H9 (cell line): Measurements from ENCODE around the gene PLA2G5. TPM values are rescaled to one million over a fixed set of nuclear protein-coding genes. Genes with fewer than 3 reads are reported as not detected.

ENCODE experiments used
- DNase-seq: peaks from one replicate; pipeline ENCODE4 v3.0.0-alpha.2; 2017
- H2AFZ ChIP-seq: one replicate; pipeline ENCODE4 v1.6.1; 2013; ENCODE audit warnings: mild to moderate bottlenecking, low read length, control low read depth, moderate library complexity
- H2AK5ac ChIP-seq: 2 replicates; pipeline ENCODE4 v1.6.1; 2013; ENCODE audit warnings: low read length, control low read depth, mixed read lengths; ENCODE audit not compliant: insufficient read length
- H2BK120ac ChIP-seq: one replicate; pipeline ENCODE4 v1.6.1; 2013; ENCODE audit warnings: low read depth, mild to moderate bottlenecking, low read length, control low read depth, inconsistent platforms; ENCODE audit not compliant: poor library complexity, severe bottlenecking
- H2BK12ac ChIP-seq: 2 replicates; pipeline ENCODE4 v1.6.1; 2013; ENCODE audit warnings: low read length, control low read depth, mixed read lengths, low read depth; ENCODE audit not compliant: insufficient read length
- H2BK15ac ChIP-seq: 2 replicates; pipeline ENCODE4 v1.6.1; 2013; ENCODE audit warnings: low read depth, low read length, control low read depth
- H2BK20ac ChIP-seq: one replicate; pipeline ENCODE4 v1.6.1; 2013; ENCODE audit warnings: low read depth, mild to moderate bottlenecking, low read length, control low read depth, inconsistent platforms; ENCODE audit not compliant: poor library complexity, severe bottlenecking
- H2BK5ac ChIP-seq: 2 replicates; pipeline ENCODE4 v1.6.1; 2013; ENCODE audit warnings: low read length, control low read depth, mixed read lengths; ENCODE audit not compliant: insufficient read length
- H3K14ac ChIP-seq: 2 replicates; pipeline ENCODE4 v1.6.1; 2013; ENCODE audit warnings: low read length, control low read depth; ENCODE audit not compliant: insufficient read depth
- H3K18ac ChIP-seq: 2 replicates; pipeline ENCODE4 v1.6.1; 2013; ENCODE audit warnings: low read depth, mild to moderate bottlenecking, mixed read lengths, low read length, control low read depth; ENCODE audit not compliant: insufficient read length
- H3K23ac ChIP-seq: 2 replicates; pipeline ENCODE4 v1.6.1; 2013; ENCODE audit warnings: low read length, control low read depth, mixed read lengths, low read depth; ENCODE audit not compliant: insufficient read length
- H3K23me2 ChIP-seq: 2 replicates; pipeline ENCODE4 v1.6.1; 2013; ENCODE audit warnings: low read depth, mild to moderate bottlenecking, mixed read lengths, low read length, control low read depth; ENCODE audit not compliant: insufficient read length, poor library complexity, severe bottlenecking
- H3K27ac ChIP-seq: 2 replicates; pipeline ENCODE4 v1.5.1; 2013; ENCODE audit warnings: low read length, control low read depth, mixed read lengths, low read depth; ENCODE audit not compliant: insufficient read length
- H3K27me3 ChIP-seq: 2 replicates; pipeline ENCODE4 v1.6.1; 2013; ENCODE audit warnings: low read length, control low read depth, inconsistent platforms; ENCODE audit not compliant: insufficient read depth
- H3K4ac ChIP-seq: 2 replicates; pipeline ENCODE4 v1.6.1; 2013; ENCODE audit warnings: low read depth, mild to moderate bottlenecking, control low read depth, inconsistent platforms, low read length, moderate library complexity
- H3K4me1 ChIP-seq: 2 replicates; pipeline ENCODE4 v1.6.1; 2013; ENCODE audit warnings: low read length, control low read depth, inconsistent platforms; ENCODE audit not compliant: insufficient read depth
- H3K4me2 ChIP-seq: 2 replicates; pipeline ENCODE4 v1.6.1; 2013; ENCODE audit warnings: low read length, control low read depth, mixed read lengths; ENCODE audit not compliant: insufficient read length, insufficient read depth
- H3K56ac ChIP-seq: 2 replicates; pipeline ENCODE4 v1.6.1; 2013; ENCODE audit warnings: low read depth, mild to moderate bottlenecking, mixed read lengths, low read length, control low read depth; ENCODE audit not compliant: insufficient read length
- H3K79me1 ChIP-seq: 2 replicates; pipeline ENCODE4 v1.6.1; 2013; ENCODE audit warnings: low read depth, mild to moderate bottlenecking, moderate library complexity, low read length, control low read depth, inconsistent platforms; ENCODE audit not compliant: insufficient read depth, poor library complexity, severe bottlenecking
- H3K79me2 ChIP-seq: 2 replicates; pipeline ENCODE4 v1.6.1; 2013; ENCODE audit warnings: low read length, control low read depth, inconsistent platforms; ENCODE audit not compliant: insufficient read depth
- H3K9ac ChIP-seq: 2 replicates; pipeline ENCODE4 v1.6.1; 2013; ENCODE audit warnings: low read length, control low read depth, mixed read lengths; ENCODE audit not compliant: insufficient read length; ENCODE audit errors: extremely low read depth
- H3K9me3 ChIP-seq: one replicate; pipeline ENCODE4 v1.6.1; 2013; ENCODE audit warnings: low read depth, low read length, inconsistent platforms; ENCODE audit not compliant: control insufficient read depth
- H3T11ph ChIP-seq: one replicate; pipeline ENCODE4 v1.6.1; 2013; ENCODE audit warnings: mild to moderate bottlenecking, low read length, control low read depth, inconsistent platforms
- H4K20me1 ChIP-seq: one replicate; pipeline ENCODE4 v1.6.1; 2013; ENCODE audit not compliant: control insufficient read depth, insufficient read length, insufficient read depth
- H4K5ac ChIP-seq: 2 replicates; pipeline ENCODE4 v1.6.1; 2013; ENCODE audit warnings: low read depth, mild to moderate bottlenecking, mixed read lengths, low read length, control low read depth; ENCODE audit not compliant: insufficient read length
- H4K8ac ChIP-seq: replicated peaks from 2 replicates; pipeline ENCODE4 v1.6.1; 2013; ENCODE audit warnings: low read length, control low read depth, mixed read lengths, low read depth; ENCODE audit not compliant: insufficient read length
- H4K91ac ChIP-seq: 2 replicates; pipeline ENCODE4 v1.6.1; 2013; ENCODE audit warnings: low read depth, mild to moderate bottlenecking, moderate library complexity, mixed read lengths, low read length, control low read depth; ENCODE audit not compliant: insufficient read length
- H3K27ac Mint-ChIP-seq, 3 experiments: 2 replicates in 2 of 3; 3 replicates in 1 of 3; pipeline ENCODE4 v1.8.0; 2020 to 2021; ENCODE audit warnings: mixed read lengths in 3 of 3, mild to moderate bottlenecking in 1 of 3, moderate library complexity in 1 of 3
- H3K27me3 Mint-ChIP-seq: 2 replicates; pipeline ENCODE4 v1.8.0; 2021; ENCODE audit warnings: low read depth, mild to moderate bottlenecking, moderate library complexity, mixed read lengths
- H3K36me3 Mint-ChIP-seq, 3 experiments: 2 replicates in 2 of 3; 3 replicates in 1 of 3; pipeline ENCODE4 v1.8.0; 2020 to 2021; ENCODE audit warnings: low read depth in 3 of 3, mixed read lengths in 3 of 3; ENCODE audit not compliant: insufficient read depth in 1 of 3
- H3K4me1 Mint-ChIP-seq, 2 experiments: 2 replicates each; pipeline ENCODE4 v1.8.0; 2020; ENCODE audit warnings: mixed read lengths in 2 of 2
- H3K4me3 Mint-ChIP-seq, 2 experiments: 2 replicates in 1 of 2; 3 replicates in 1 of 2; pipeline ENCODE4 v1.8.0; 2020 to 2021; ENCODE audit warnings: mild to moderate bottlenecking in 2 of 2, mixed read lengths in 2 of 2, moderate library complexity in 1 of 2
- H3K9me3 Mint-ChIP-seq, 2 experiments: 2 replicates in 1 of 2; 3 replicates in 1 of 2; pipeline ENCODE4 v1.8.0; 2020; ENCODE audit warnings: mild to moderate bottlenecking in 2 of 2, mixed read lengths in 2 of 2, moderate library complexity in 1 of 2
- WGBS: extraction: QIAGEN DNeasy Blood & Tissue Kit; methylation state at CpG from one replicate; pipeline ENCODE4 v1.1.7; 2013; ENCODE audit warnings: missing lambda C conversion rate, low lambda C conversion rate, mixed read lengths; ENCODE audit not compliant: insufficient read length; ENCODE audit errors: extremely low coverage; 5-methylcytosine and 5-hydroxymethylcytosine counted together
- total RNA-seq: library from RNA; stranded (reverse); gene quantifications from 2 replicates; pipeline ENCODE4 v1.2.1, GENCODE V29; 2021
- TF ChIP-seq, protein P1 (sequence below): fragments of 200-600 bp; sonication (generic); conservative IDR thresholded peaks from 3 replicates; pipeline ENCODE4 v1.8.0; 2021; ENCODE audit warnings: antibody characterized with exemption, mild to moderate bottlenecking

PLA2G5 gene
- total RNA-seq, 1 experiment from 2014 or later: not detected

DNA sequence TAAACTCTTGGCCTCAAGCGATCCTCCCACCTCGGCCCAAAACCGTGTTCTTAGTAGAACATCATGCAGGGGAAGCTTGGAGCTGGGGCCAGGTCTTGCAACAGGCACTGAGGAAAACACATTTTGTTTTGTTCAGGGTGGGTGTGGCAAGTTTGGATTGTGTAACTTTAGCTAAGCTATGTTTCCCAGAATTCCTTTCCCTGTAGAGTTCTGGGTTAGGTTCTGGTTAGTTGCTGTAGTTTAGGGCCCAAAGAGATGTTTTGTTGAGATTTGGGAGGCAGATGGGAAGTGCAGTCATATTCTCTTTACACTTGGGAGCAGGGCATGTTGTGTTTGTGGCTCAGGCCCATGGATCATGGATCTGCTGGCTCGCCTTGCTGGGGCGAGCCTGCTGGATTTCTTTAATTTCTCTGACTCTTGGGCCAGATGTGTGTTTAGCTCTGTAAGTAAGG, 24.0 kb downstream of the PLA2G5 start:
- peaks cover 3% of the 10 kb centered on the region in 2 experiments for H3K4me1 Mint-ChIP-seq
- Histone ChIP-seq H3K56ac (no peak overlapping the region), H4K91ac (no peak overlapping the region), H3K79me2 (no peaks in the 10 kb centered on the region), H3T11ph (no peak overlapping the region), H2AK5ac (no peak overlapping the region), H3K23ac (no peak overlapping the region), H2BK20ac (no peak overlapping the region), H3K4ac (no peak overlapping the region), H4K5ac (no peak overlapping the region), H2BK15ac (no peak overlapping the region), H3K27ac (no peak overlapping the region), H2BK5ac (no peak overlapping the region), H4K20me1 (no peaks in the 10 kb centered on the region), H2AFZ (no peak overlapping the region), H2BK12ac (no peak overlapping the region), H3K27me3 (no peaks in the 10 kb centered on the region), H3K4me1 (no peaks in the 10 kb centered on the region), H3K14ac (no peak overlapping the region), H3K23me2 (no peaks in the 10 kb centered on the region), H3K4me2 (no peak overlapping the region), H3K18ac (no peak overlapping the region), H3K79me1 (no peaks in the 10 kb centered on the region), H2BK120ac (no peak overlapping the region), H3K9me3 (peaks cover 37% of the 10 kb centered on the region), H4K8ac (no peak overlapping the region), H3K9ac (no peak overlapping the region)
- no peak for DNase-seq
- H3K36me3 Mint-ChIP-seq: peaks cover 7 to 24% (median 23%) of the 10 kb centered on the region in 3 experiments
- peaks cover 36% of the 10 kb centered on the region for H3K27me3 Mint-ChIP-seq
- TF ChIP-seq, protein P1, sequence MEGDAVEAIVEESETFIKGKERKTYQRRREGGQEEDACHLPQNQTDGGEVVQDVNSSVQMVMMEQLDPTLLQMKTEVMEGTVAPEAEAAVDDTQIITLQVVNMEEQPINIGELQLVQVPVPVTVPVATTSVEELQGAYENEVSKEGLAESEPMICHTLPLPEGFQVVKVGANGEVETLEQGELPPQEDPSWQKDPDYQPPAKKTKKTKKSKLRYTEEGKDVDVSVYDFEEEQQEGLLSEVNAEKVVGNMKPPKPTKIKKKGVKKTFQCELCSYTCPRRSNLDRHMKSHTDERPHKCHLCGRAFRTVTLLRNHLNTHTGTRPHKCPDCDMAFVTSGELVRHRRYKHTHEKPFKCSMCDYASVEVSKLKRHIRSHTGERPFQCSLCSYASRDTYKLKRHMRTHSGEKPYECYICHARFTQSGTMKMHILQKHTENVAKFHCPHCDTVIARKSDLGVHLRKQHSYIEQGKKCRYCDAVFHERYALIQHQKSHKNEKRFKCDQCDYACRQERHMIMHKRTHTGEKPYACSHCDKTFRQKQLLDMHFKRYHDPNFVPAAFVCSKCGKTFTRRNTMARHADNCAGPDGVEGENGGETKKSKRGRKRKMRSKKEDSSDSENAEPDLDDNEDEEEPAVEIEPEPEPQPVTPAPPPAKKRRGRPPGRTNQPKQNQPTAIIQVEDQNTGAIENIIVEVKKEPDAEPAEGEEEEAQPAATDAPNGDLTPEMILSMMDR: no peak
- H3K4me3 Mint-ChIP-seq: no peak overlapping the region
- H3K9me3 Mint-ChIP-seq: peaks cover 48 to 60% of the 10 kb centered on the region in 2 experiments
- WGBS: no CpG with 5 or more reads among the region's 5 CpGs
- no peak overlapping the region for H3K27ac Mint-ChIP-seq
